ENCODE results near the gene PLA2G6. TPM values are rescaled to one million over a fixed set of nuclear protein-coding genes. Genes with fewer than 3 reads are reported as not detected.

PLA2G6 gene
- total and polyA plus RNA-seq, 2 of the 8 experiments (the other 6 are each of a cell fraction or from before 2014, with no cell fraction given), result 13.2 to 21.0 TPM

GRCh38 chr22:38086942-38087341 is 94.7 kb downstream of the PLA2G6 start:
- Histone ChIP-seq H2AFZ (ENCODE audit: low read length) (no peak overlapping the region), H3K4me2 (ENCODE audit: insufficient read depth in 1 of 2, low read depth in 2 of 2, low read length in 2 of 2) (no peak overlapping the region), H3K4me1 (replicated peaks in 1 of 4; ENCODE audit: control insufficient read depth in 3 of 4, insufficient read depth in 4 of 4, low read length in 3 of 4) (peaks cover 0 to 26% (median 20%) of the 10 kb centered on the region in 4 experiments; a peak in 6 of 7 replicates), H3K79me2 (ENCODE audit: control insufficient read depth in 1 of 2, insufficient read depth in 2 of 2, low read length in 2 of 2) (no peaks in the 10 kb centered on the region), H4K20me1 (replicated peaks in 1 of 2; ENCODE audit: control insufficient read depth in 1 of 2, insufficient read depth in 2 of 2, low read length in 2 of 2) (peaks cover 0 to 2% of the 10 kb centered on the region in 2 experiments), H2BK12ac (ENCODE audit: low read depth, low read length) (no peak overlapping the region), H3K79me1 (ENCODE audit: low read depth, low read length) (no peaks in the 10 kb centered on the region), H2BK120ac (replicated peaks; ENCODE audit: low read depth, low read length) (no peak overlapping the region), H2AK5ac (ENCODE audit: low read depth, low read length) (no peak overlapping the region), H3K4me3 (ENCODE audit: extremely low read depth in 1 of 4, insufficient read depth in 2 of 4, low read depth in 3 of 4, low read length in 4 of 4) (no peak overlapping the region), H2BK5ac (ENCODE audit: low read depth, low read length) (no peak overlapping the region), H3K36me3 (ENCODE audit: control insufficient read depth in 2 of 4, insufficient read depth in 4 of 4, low read length in 3 of 4) (no peaks in the 10 kb centered on the region), H3K18ac (ENCODE audit: extremely low read depth, low read length) (no peak overlapping the region), H3K23ac (ENCODE audit: insufficient read length) (no peak overlapping the region), H3K9ac (replicated peaks in 1 of 4; ENCODE audit: extremely low read depth in 1 of 4, low read depth in 3 of 4, low read length in 3 of 4) (no peak overlapping the region), H3K23me2 (ENCODE audit: low read depth, low read length) (peaks cover 2% of the 10 kb centered on the region; the same call in 1 of the 2 replicates), H4K8ac (ENCODE audit: extremely low read depth, insufficient read depth, low read length) (no peak overlapping the region), H3K56ac (replicated peaks; ENCODE audit: insufficient read length, low read depth, low read length) (no peak overlapping the region), H3K9me3 (ENCODE audit: insufficient read depth in 2 of 2, low read depth in 1 of 2, low read length in 1 of 2) (no peaks in the 10 kb centered on the region), H2BK15ac (ENCODE audit: low read length) (no peak overlapping the region), H4K5ac (ENCODE audit: insufficient read length, low read depth, low read length) (no peak overlapping the region), H3K27ac (ENCODE audit: low read depth, low read length) (no peak overlapping the region), H2BK20ac (ENCODE audit: low read length) (no peak overlapping the region), H4K91ac (replicated peaks; ENCODE audit: insufficient read length, low read length) (no peak overlapping the region), H3K4ac (replicated peaks; ENCODE audit: insufficient read length, low read depth, low read length) (no peak overlapping the region), H3K14ac (ENCODE audit: insufficient read length) (no peak overlapping the region), H3K27me3 (replicated peaks in 1 of 4; ENCODE audit: control insufficient read depth in 3 of 4, extremely low read depth in 1 of 4, insufficient read depth in 3 of 4, low read length in 3 of 4) (peaks cover 0 to 18% (median 10%) of the 10 kb centered on the region in 4 experiments; a peak in 6 of 7 replicates)
- CTCF ChIA-PET (ENCODE audit: partially characterized antibody), result interaction anchor here (0.8 to 4.8 kb wide), 5 partner anchors 9 to 37 kb away, joined by 3 to 64 read pairs (median 4); no protein-coding TSS in a partner anchor
- FAIRE-seq, result no peak
- POLR2A ChIA-PET (ENCODE audit: partially characterized antibody), result interaction anchor here (1.3 to 1.8 kb wide), 2 partner anchors 10 to 38 kb away, joined by 3 to 10 read pairs; no protein-coding TSS in a partner anchor
- no peak for DNase-seq (ENCODE audit: low read depth in 1 of 2, low spot score in 2 of 2)
- 88% methylated on average over 13 of the region's 13 CpGs; no CpG with 5 or more reads in 1 of the 2 experiments for WGBS, 2 experiments (ENCODE audit: extremely low coverage in 1 of 2, insufficient coverage in 1 of 2, insufficient read length in 1 of 2, insufficient replicate concordance in 2 of 2, low coverage in 1 of 2, low lambda C conversion rate in 2 of 2, missing lambda C conversion rate in 1 of 2)
- TF ChIP-seq POLR2A (IDR thresholded peaks at IDR 0.05; ENCODE audit: control extremely low read depth in 1 of 2, low read depth in 2 of 2, low read length in 2 of 2), result no peak
- TF ChIP-seq NANOG (IDR thresholded peaks at IDR 0.05; ENCODE audit: insufficient read depth, low read depth, low read length, poor library complexity, severe bottlenecking), result no peak
